HepG2 (cell line): ENCODE results near the gene FDXR. TPM values are rescaled to one million over a fixed set of nuclear protein-coding genes. Genes with fewer than 3 reads are reported as not detected.

Experiments used
- DMTF1 ChIP-seq: sonication (generic); formaldehyde crosslinking; IDR thresholded peaks from 2 replicates; pipeline ENCODE4 v1.4.0; 2020; ENCODE audit warnings: mild to moderate bottlenecking, missing genetic modification reagents
- FOXA3 ChIP-seq: IDR thresholded peaks from 2 replicates; pipeline ENCODE4 v1.6.1; 2016; ENCODE audit warnings: missing genetic modification reagents, missing compliant biosample characterization
- HCFC1 ChIP-seq: fragments of 150-350 bp; IDR thresholded peaks from 2 replicates; pipeline ENCODE4 v1.6.1; 2014; ENCODE audit warnings: low read depth, low read length
- SOX5 ChIP-seq: IDR thresholded peaks from 2 replicates; pipeline ENCODE4 v1.6.1; 2016; ENCODE audit warnings: borderline replicate concordance
- SRY ChIP-seq: sonication (generic); formaldehyde crosslinking; IDR thresholded peaks from 2 replicates; pipeline ENCODE4 v1.8.0; 2022; ENCODE audit warnings: mild to moderate bottlenecking, missing genetic modification reagents
- TBX3 ChIP-seq: fragments of 450-650 bp; IDR thresholded peaks from 2 replicates; pipeline ENCODE4 v1.6.1; 2017; ENCODE audit warnings: antibody characterized with exemption, mild to moderate bottlenecking, inconsistent platforms, borderline replicate concordance
- TCF7 ChIP-seq: sonication (generic); IDR thresholded peaks from 2 replicates; pipeline ENCODE4 v1.6.1; 2016; ENCODE audit warnings: antibody characterized with exemption, low read depth
- TEF ChIP-seq: sonication (generic); formaldehyde crosslinking; IDR thresholded peaks from 2 replicates; pipeline ENCODE4 v1.5.0; 2020; ENCODE audit warnings: missing genetic modification reagents
- TFE3 ChIP-seq: IDR thresholded peaks from 2 replicates; pipeline ENCODE4 v1.6.1; 2016
- TIGD3 ChIP-seq: sonication (generic); formaldehyde crosslinking; IDR thresholded peaks from 2 replicates; pipeline ENCODE4 v1.5.1; 2020; ENCODE audit warnings: mild to moderate bottlenecking, missing genetic modification reagents, borderline replicate concordance
- TSC22D2 ChIP-seq: sonication (generic); formaldehyde crosslinking; IDR thresholded peaks from 2 replicates; pipeline ENCODE4 v1.5.1; 2020; ENCODE audit warnings: missing genetic modification reagents, mild to moderate bottlenecking, borderline replicate concordance
- ZFAT ChIP-seq: sonication (generic); formaldehyde crosslinking; conservative IDR thresholded peaks from 2 replicates; pipeline ENCODE4 v1.8.1; 2023; ENCODE audit warnings: missing genetic modification reagents, inconsistent platforms
- ZNF260 ChIP-seq: sonication (generic); formaldehyde crosslinking; IDR thresholded peaks from 2 replicates; pipeline ENCODE4 v1.4.0; 2020; ENCODE audit warnings: missing genetic modification reagents, low read depth, mild to moderate bottlenecking, borderline replicate concordance
- ZNF33B ChIP-seq: sonication (generic); formaldehyde crosslinking; IDR thresholded peaks from 2 replicates; pipeline ENCODE4 v1.5.1; 2020; ENCODE audit warnings: mild to moderate bottlenecking, missing genetic modification reagents
- ZNF367 ChIP-seq: sonication (generic); formaldehyde crosslinking; IDR thresholded peaks from 2 replicates; pipeline ENCODE4 v1.4.0; 2020; ENCODE audit warnings: missing genetic modification reagents, borderline replicate concordance
- ZNF468 ChIP-seq: sonication (generic); formaldehyde crosslinking; IDR thresholded peaks from 2 replicates; pipeline ENCODE4 v1.8.0; 2022; ENCODE audit warnings: mild to moderate bottlenecking, moderate library complexity, missing genetic modification reagents
- ZNF510 ChIP-seq: sonication (generic); formaldehyde crosslinking; IDR thresholded peaks from 2 replicates; pipeline ENCODE4 v1.4.0; 2020; ENCODE audit warnings: low read depth, mild to moderate bottlenecking, missing genetic modification reagents
- ZNF562 ChIP-seq: sonication (generic); formaldehyde crosslinking; IDR thresholded peaks from 2 replicates; pipeline ENCODE4 v1.8.0; 2022; ENCODE audit warnings: missing genetic modification reagents, borderline replicate concordance
- ZNF629 ChIP-seq: sonication (generic); formaldehyde crosslinking; conservative IDR thresholded peaks from 2 replicates; pipeline ENCODE4 v1.5.0; 2020; ENCODE audit warnings: missing genetic modification reagents
- ZNF713 ChIP-seq: sonication (generic); formaldehyde crosslinking; IDR thresholded peaks from 2 replicates; pipeline ENCODE4 v1.4.0; 2020; ENCODE audit warnings: mild to moderate bottlenecking, missing genetic modification reagents
- polyA plus RNA-seq, 8 experiments: library from polyadenylated mRNA; depleted of rRNA in 3 of 8; stranded (reverse) in 7 of 8; unstranded in 1 of 8; fragments of >200 nt; fragmentation: Illumina TruSeq in 4 of 8; extraction: Trizol in 4 of 8; gene quantifications; 2 replicates each; pipeline versions ENCODE4 v1.2.1 to v1.2.3, GENCODE V29; 2011 to 2016; ENCODE audit warnings: low read depth in 4 of 8, missing spikeins in 1 of 8, mixed read lengths in 1 of 8; ENCODE audit not compliant: insufficient read depth in 1 of 8
- total RNA-seq, 5 experiments: library from RNA; depleted of rRNA; stranded (reverse); fragments of >200 nt; fragmentation: Illumina TruSeq; extraction: Trizol; gene quantifications; 2 replicates each; pipeline ENCODE4 v1.2.3, GENCODE V29; 2016; ENCODE audit warnings: low read depth in 1 of 5
- TF ChIP-seq, protein P1 (sequence below): sonication (generic); formaldehyde crosslinking; IDR thresholded peaks from 2 replicates; pipeline ENCODE4 v1.9.0; 2021; ENCODE audit warnings: missing genetic modification reagents, mild to moderate bottlenecking, borderline replicate concordance
- TF ChIP-seq, protein P2 (sequence below): sonication (generic); formaldehyde crosslinking; IDR thresholded peaks from 2 replicates; pipeline ENCODE4 v1.5.0; 2020; ENCODE audit warnings: missing genetic modification reagents

FDXR gene
- total and polyA plus RNA-seq, 2 of the 13 experiments (the other 11 are each of a cell fraction or from before 2014, with no cell fraction given): 23.4 to 116 TPM

DNA sequence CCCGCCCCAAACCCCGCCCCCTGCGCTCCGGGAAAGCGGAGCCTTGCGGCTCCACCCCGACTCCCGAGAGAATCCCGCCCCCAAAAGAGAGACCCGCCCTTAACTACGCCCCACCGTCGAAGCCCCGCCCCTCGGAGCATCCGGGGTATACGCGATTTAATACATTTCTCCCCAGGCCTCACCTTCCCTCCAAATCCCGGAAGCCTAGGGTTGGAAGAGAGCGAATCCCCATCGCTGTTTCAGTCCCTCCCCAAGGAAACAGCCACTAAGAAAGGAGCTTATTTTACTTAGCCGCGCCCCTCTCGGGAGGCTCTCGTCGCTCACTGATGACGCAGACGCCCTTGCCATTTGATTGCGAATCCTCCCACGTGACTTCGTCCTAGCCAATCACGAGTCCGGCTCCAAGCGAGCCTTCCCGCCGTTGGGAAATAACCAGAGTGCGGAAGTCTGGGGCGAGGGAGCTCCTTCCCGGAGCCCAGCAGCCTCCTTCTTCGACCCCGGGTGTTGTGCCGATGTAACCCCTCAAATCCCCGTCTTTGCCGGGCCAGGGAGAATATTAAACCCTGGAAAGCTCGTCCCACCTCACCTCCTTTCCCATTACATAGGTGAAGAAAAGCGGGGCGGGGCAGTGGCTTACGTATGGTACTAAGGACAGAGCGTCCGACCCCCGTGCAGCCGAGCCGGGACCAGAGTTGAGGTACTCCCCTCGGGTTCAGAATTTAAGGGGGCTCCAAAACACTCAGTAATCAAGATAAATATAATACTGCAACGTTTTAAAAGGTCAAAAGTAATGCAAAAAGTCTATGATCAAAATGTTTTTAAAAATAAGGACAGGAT, 461 bp upstream of the FDXR start (continued):
- TF ChIP-seq ZNF510 (CRISPR knock-in tag) (no peak), TIGD3 (no peak), TSC22D2 (CRISPR knock-in tag) (no peak), HCFC1 (peak; percentile 84), TEF (no peak), SRY (CRISPR knock-in tag) (0 out of 2 replicates have a peak, but pooled peaks have one; percentile 48), ZNF33B (CRISPR knock-in tag) (no peak), SOX5 (CRISPR knock-in tag) (no peak; the same call in 1 of the 2 replicates), ZFAT (CRISPR knock-in tag) (no peak), TBX3 (peak; percentile 45; the same call in 1 of the 2 replicates), DMTF1 (CRISPR knock-in tag) (peak; percentile 97; the same call in 1 of the 2 replicates), ZNF629 (CRISPR knock-in tag) (no peak), ZNF260 (CRISPR knock-in tag) (no peak), ZNF367 (CRISPR knock-in tag) (no peak), TCF7 (no peak), ZNF713 (CRISPR knock-in tag) (no peak), FOXA3 (peak; percentile 67), TFE3 (CRISPR knock-in tag) (peak; percentile 79), ZNF562 (no peak), ZNF468 (CRISPR knock-in tag) (no peak)
- TF ChIP-seq, protein P1, sequence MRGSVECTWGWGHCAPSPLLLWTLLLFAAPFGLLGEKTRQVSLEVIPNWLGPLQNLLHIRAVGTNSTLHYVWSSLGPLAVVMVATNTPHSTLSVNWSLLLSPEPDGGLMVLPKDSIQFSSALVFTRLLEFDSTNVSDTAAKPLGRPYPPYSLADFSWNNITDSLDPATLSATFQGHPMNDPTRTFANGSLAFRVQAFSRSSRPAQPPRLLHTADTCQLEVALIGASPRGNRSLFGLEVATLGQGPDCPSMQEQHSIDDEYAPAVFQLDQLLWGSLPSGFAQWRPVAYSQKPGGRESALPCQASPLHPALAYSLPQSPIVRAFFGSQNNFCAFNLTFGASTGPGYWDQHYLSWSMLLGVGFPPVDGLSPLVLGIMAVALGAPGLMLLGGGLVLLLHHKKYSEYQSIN: no peak
- TF ChIP-seq, protein P2, sequence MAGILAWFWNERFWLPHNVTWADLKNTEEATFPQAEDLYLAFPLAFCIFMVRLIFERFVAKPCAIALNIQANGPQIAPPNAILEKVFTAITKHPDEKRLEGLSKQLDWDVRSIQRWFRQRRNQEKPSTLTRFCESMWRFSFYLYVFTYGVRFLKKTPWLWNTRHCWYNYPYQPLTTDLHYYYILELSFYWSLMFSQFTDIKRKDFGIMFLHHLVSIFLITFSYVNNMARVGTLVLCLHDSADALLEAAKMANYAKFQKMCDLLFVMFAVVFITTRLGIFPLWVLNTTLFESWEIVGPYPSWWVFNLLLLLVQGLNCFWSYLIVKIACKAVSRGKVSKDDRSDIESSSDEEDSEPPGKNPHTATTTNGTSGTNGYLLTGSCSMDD (CRISPR knock-in tag): no peak
